NOMO-1 treated with DMSO at 0.1 percent for 48 hours (cell line): ENCODE data around the gene DOCK4.
A peak's percentile ranks its signal among the peaks of the same experiment; 100 is the strongest.

Experiments
- DNase-seq: peaks from one replicate; lab custom pipeline; 2025; ENCODE audit not compliant: unreplicated experiment; lab: John Stamatoyannopoulos, UW

The DOCK4 gene

GRCh38 chr7:112162142-112162766, 43.9 kb downstream of the DOCK4 start:
- no peak for DNase-seq

DNA sequence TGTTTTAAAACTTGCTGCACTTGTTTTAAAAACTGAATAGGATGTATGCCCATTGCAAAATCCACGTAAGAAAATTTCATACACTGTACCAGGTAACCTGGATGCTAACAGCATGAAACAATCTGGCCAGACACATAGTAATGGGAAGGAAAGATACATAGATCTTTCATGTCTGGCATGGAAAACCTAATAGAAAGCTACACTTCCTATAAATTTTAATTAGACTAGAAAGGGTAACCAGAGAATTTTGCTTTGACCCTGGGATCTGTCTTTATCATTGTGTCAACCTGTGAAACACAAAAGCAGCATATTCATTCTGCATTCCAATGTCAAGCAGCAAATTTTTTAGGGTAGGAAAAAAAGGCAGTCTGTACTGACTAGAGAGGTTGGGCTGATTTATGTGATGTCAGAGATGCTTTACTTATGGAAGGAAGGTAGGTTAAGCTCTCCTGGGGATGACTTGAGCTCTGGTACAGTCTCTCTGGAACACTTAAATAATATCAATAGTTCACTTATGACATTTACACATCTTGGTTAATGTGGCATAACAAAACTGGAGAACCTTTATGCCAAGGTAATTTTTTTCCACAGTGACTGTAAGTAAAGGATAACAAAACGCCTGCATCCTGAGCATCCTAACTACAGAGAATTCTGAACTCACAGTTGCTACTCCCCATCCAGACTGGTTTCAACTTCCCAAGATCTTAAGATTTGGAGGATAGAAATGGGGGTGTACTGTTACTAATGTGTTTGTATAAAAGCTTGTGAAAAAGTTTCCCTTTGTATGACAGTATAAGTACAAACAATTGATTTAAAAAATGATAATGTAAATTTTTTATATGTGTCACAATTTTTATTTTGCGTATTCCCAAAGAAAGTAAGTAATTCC, 44.7 kb downstream of the DOCK4 start:
- DNase-seq: no peak

GRCh38 chr7:112160771-112161150, 45.4 kb downstream of the DOCK4 start:
- DNase-seq: no peak

- DNase-seq: no peak
Measured at GRCh38 chr7:112160130-112160770, 45.9 kb downstream of the DOCK4 start.

GRCh38 chr7:112159351-112159750, 46.8 kb downstream of the DOCK4 start:
- DNase-seq: peak; percentile 54

DNA sequence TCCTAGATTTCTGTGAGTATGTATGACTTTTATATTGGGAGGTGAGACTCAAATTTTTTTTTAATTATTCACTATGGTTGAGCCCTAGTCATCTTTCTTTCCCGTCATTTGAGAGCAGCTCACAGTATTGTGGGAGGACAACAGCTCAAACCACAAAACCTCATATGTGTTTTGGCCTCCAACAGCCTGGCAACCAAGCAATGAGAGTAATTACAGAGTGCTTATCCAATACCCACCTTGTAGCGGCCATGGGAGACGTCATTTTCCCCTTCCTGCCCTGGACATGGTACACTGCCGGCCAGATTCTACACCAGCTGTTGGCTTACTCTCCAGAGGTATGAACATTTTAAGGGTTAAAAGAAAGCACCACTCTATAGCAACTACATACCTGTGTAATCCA, 49.1 kb downstream of the DOCK4 start:
- DNase-seq: no peak

- no peak for DNase-seq
Measured at GRCh38 chr7:112156412-112156811, 49.8 kb downstream of the DOCK4 start.

DNA sequence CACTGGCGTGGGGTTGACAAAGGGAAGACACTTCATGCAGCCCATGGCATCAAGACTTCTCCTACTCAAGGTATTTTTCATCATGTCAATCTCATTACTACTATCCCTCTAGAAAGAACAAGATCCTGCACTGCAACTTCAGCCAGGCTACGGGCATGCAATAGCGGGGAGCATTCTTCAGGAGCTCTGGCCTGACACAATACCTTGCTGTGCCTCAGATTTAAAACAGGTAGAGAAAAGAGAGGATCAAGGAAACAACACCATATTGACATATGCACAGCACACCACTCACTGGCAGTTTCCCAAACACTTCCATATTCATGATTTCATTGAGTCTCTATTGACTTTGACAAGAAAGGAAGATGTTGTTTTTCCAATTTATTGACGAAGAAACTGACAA, 51.5 kb downstream of the DOCK4 start:
- no peak for DNase-seq

DNA sequence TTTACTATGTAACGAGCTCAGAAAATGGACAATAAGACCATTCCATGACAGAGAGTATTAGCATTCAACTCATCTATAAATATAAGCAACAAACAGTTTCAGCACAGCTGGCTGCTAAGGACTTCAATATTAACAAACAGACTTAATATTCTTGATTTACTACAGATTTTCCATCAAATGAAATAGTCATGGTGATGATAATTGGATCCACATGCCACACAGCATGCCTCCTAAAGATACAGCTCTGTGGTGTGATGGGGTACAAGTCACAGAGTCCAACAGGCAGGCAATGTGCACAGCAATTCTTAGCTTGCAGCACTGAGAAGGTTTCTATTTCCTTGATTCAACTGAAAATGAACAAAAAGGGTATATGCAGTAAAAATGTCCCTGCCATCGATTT, 54.0 kb downstream of the DOCK4 start:
- no peak for DNase-seq

DNA sequence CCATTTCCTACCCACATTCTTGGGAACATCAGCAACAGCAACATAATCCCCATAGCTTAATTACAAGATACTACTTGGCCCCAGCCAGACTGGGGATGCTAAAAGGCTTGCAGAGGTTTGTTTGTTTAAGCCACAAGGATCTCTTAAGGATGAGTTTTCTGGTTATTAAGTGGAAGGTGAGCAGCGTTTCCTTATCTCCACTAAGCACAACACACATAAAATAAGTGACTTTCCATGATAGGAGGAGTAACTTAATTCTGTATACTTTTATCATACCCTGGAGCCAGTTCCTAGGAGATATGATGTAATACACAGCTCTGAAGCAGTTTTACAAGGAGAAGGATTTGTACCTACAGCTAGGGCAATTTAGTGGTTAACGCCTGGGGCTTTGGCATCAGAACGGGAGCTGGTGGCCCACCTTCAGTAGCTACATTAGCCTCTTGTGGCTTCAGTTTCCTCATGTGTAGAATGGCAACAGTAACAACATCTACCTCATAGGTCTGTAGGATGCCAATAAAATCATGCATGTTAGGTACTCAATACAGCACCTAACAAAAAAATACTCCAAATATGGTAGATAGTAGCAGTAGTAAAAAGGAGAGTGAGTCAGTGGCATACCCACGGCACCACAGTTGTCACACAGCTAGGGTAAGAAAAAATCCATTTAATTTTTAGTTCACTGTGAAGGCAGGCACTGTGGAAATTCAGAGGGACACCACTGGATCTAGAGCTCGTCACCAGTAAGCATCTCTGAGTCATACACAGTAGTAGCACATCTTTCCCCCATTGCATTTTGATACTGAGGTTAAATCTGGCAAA, 55.2 kb downstream of the DOCK4 start:
- no peak for DNase-seq

DNA sequence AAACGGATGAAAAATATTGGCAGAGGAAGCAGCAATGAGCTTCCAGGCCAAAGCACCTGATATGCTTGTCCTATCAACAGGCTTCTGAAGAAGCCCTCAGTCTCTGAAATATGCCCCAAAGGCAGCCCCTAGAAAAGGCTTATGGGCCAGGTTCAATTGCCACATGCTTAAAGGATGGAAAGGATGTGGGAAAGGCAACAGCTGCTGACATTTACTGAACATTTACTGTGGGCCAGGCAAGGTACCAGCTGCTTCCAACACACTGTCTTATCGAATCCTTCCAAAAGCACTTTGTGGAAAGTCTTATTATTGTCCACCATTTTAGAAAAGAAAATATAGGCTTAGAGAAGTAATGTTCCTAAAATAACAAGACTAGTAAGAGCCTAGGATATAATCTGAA, 56.5 kb downstream of the DOCK4 start:
- DNase-seq: no peak

DNA sequence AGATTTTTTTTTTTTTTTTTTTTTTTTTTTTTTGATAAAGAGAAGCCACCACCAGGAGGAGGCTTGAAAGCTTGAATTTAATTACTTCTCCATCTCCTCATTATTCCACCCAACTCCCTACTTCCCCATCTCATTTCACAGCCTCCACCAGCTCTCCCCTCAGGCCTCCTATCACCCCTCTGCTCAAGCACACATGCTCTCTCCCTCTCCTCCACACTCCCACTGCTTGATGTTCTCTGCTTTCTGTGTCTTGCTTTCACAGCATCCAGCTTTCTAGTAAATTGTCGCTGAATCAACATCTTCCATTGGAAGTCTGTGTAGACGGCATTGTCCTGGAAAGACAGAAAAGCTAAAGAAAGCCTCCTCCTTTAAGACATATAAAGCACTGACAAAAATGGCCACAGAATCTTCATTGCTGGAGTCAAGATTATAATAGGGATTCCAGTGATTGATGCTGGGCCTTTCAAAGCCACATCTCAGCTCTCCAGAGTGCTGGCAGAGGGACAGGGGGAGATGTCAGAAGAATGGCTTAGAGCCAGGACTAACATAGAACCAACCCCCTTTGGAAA, 58.3 kb downstream of the DOCK4 start:
- DNase-seq: no peak

- no peak for DNase-seq
Measured at GRCh38 chr7:112145206-112145605, 61.0 kb downstream of the DOCK4 start.

DNA sequence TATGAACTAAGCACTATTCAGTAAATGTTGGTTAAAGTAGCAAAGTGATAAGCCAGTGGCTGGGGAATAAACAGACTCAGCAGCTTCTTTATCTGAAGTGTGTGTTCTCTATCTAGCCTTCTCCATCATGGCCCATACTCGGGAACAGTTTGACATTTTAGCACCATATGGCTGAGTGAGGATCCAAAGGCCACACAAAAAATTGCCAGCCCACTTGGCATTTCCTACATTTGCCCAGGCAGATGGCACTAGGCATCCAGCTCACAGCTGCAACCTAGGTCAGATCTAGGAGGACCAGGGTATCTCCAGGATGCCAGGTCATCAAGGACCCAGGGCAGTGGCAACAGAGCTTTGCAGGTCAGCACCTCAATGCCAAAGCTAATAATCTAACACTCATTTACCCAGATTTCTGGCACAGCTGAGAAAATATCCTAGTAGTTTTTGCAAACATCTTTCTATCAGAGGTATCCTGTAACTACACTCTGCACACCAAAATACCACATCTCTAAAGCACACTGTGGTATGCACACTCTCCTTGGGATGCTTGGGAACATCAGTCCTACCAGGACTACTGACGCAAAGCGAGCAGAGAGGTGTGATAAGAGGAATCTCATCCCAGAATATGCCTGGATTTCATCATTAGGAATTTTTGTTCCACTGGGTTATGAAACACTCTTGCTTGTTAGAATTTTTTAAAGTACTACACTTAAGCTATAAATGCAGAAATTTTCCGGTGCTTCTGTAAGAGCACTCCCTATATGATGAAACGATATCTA, 61.7 kb downstream of the DOCK4 start:
- DNase-seq: no peak

GRCh38 chr7:112143582-112143981, 62.6 kb downstream of the DOCK4 start:
- no peak for DNase-seq

DNA sequence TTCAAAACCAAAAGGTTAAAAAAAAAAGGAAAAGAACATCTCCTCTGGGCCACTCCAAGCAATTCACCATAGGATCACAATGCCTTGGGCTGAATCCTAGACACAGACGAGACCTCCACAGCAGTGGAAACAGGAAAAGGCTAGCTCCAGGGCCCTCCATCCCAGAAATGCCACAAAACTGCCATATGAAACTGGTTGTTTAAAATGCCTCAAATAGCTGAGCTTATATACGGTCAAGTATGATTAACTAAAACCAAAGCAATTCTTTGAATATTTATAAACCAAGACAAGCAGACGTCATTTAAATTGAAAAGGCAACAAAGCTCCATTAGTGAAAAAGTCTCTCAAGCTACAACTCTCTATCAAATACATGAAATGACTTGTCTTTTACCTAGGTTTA, 63.1 kb downstream of the DOCK4 start:
- no peak for DNase-seq

DNA sequence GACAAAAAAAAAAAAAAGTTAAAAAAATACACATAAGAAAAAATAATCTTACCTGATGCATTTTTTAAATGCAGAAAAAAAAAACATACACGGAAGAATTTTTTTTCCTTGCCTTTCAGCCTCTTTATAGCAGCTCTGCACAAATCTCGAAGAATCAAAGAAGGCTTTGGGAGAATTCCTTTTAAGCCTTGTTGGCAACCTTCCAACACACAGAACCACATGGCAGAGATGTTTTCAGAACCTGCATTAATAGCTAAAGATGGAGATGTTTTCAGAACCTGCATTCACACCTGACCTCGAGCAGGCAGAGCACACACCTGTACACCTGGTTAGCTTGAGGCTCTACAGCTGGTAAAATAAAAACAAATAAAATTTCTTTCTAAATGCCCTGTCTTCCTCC, 65.6 kb downstream of the DOCK4 start:
- DNase-seq: no peak

- no peak for DNase-seq
Measured at GRCh38 chr7:112138938-112139337, 67.3 kb downstream of the DOCK4 start.

GRCh38 chr7:112138325-112138852, 67.8 kb downstream of the DOCK4 start:
- DNase-seq: no peak
